Coronary artery (tissue), 2 donors: ENCODE measurements around the gene TMEM131L.

Experiments
- DNase-seq: peaks from one replicate; pipeline ENCODE4 v3.0.0-alpha.2; 2017; ENCODE audit warnings: low spot score
- H3K27ac ChIP-seq, 2 donors: fragments of 200-600 bp; sonication (generic); one replicate each; pipeline ENCODE4 v1.5.1; 2016 to 2019
- H3K4me3 ChIP-seq: fragments of 200-600 bp; sonication (generic); 2 replicates; pipeline ENCODE4 v1.5.1; 2016; ENCODE audit warnings: mild to moderate bottlenecking, moderate library complexity
- CTCF ChIP-seq: fragments of 200-600 bp; sonication (generic); IDR thresholded peaks from one replicate; pipeline ENCODE4 v1.5.1; 2019; ENCODE audit warnings: antibody characterized with exemption

The TMEM131L gene

GRCh38 chr4:153538487-153539357 lies 72.6 kb downstream of the TMEM131L start:
- Histone ChIP-seq H3K4me3 (peak overlapping the region; percentile 55), H3K27ac (peak overlapping the region; percentile 76 to 80)
- DNase-seq: peak; percentile 82
- no peak for TF ChIP-seq CTCF

GRCh38 chr4:153539422-153539821 lies 73.3 kb downstream of the TMEM131L start:
- no peak for TF ChIP-seq CTCF
- peak overlapping the region; percentile 55 for H3K4me3 ChIP-seq
- H3K27ac ChIP-seq: peak overlapping the region; percentile 76 to 80
- DNase-seq: no peak

GRCh38 chr4:153541456-153542096 lies 75.4 kb downstream of the TMEM131L start:
- Histone ChIP-seq H3K27ac (peak overlapping the region; percentile 3 to 44), H3K4me3 (no peak overlapping the region)
- TF ChIP-seq CTCF: no peak
- DNase-seq: no peak

GRCh38 chr4:153542131-153542530 lies 76.0 kb downstream of the TMEM131L start:
- H3K4me3 ChIP-seq: no peak overlapping the region
- DNase-seq: no peak
- peak overlapping the region in 1 of 2 donors; percentile 44 for H3K27ac ChIP-seq

GRCh38 chr4:153542834-153543233 lies 76.7 kb downstream of the TMEM131L start:
- DNase-seq: no peak
- H3K27ac ChIP-seq: peak overlapping the region in 1 of 2 donors; percentile 44
- H3K4me3 ChIP-seq: no peak overlapping the region
- TF ChIP-seq CTCF: no peak

More at GRCh38 chr4:153542131-153542530, 76.0 kb downstream of the TMEM131L start:
- no peak for TF ChIP-seq CTCF

- no peak for TF ChIP-seq CTCF
- no peak overlapping the region for H3K4me3 ChIP-seq
- DNase-seq: no peak
- peak overlapping the region in 1 of 2 donors; percentile 73 for H3K27ac ChIP-seq
These were observed 77.2 kb downstream of the TMEM131L start for GRCh38 chr4:153543351-153543750.
